8988T (cell line): ENCODE data around the gene ACSL5.
A peak's percentile ranks its signal among the peaks of the same experiment; 100 is the strongest.

Experiments used
- DNase-seq: peaks from one replicate; pipeline ENCODE4 v3.0.0; 2011

ACSL5 gene

DNA sequence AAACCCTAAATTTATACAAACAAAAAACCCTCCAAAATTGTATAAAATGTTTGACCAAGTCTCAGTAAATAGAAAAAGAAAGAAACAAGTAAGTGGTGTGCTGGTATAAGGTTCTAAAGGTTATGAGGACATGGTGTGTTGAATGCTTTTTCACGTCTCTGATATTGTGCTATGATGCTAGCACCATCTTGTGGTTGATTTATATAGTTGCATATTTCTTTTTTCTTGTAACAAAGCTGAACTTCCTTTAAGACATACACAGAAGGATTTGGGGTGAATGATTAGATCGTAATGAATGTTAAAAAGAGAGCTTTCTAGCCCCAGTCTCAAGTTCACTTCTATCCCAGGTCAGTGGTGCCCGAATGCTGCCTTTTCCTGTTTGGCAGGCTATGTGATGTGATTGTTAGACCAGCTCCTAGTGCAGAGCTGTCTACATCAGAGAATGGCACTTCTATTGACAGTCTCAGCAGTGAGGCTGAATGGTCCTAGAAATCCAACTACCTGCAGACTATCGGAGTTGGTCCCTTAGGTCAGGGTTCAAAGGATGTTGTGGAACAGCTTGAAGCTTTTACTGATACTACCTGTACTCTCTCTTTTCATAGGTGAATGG is 98.1 kb downstream of the ACSL5 start:
- peak; percentile 23 for DNase-seq

- DNase-seq, result no peak
Observed at GRCh38 chr10:112475575-112476218, 101.8 kb downstream of the ACSL5 start.
